Osteocyte (in vitro differentiated cells): ENCODE measurements around the gene XYLB. TPM values are rescaled to one million over a fixed set of nuclear protein-coding genes. Genes with fewer than 3 reads are reported as not detected.
A peak's percentile ranks its signal among the peaks of the same experiment; 100 is the strongest.

Experiments
- DNase-seq: peaks from one replicate; pipeline ENCODE4 v3.0.0; 2021; ENCODE audit warnings: mixed read lengths; ENCODE audit not compliant: unreplicated experiment; ENCODE audit errors: extremely low spot score
- H3K27ac Mint-ChIP-seq: one replicate; pipeline ENCODE4 v1.8.0; 2021; ENCODE audit warnings: mild to moderate bottlenecking, mixed read lengths; ENCODE audit not compliant: unreplicated experiment
- H3K27me3 Mint-ChIP-seq: one replicate; pipeline ENCODE4 v1.8.0; 2021; ENCODE audit warnings: mixed read lengths; ENCODE audit not compliant: unreplicated experiment
- H3K36me3 Mint-ChIP-seq: one replicate; pipeline ENCODE4 v1.8.0; 2021; ENCODE audit warnings: mixed read lengths; ENCODE audit not compliant: unreplicated experiment
- H3K4me1 Mint-ChIP-seq: one replicate; pipeline ENCODE4 v1.8.0; 2021; ENCODE audit warnings: mixed read lengths; ENCODE audit not compliant: unreplicated experiment
- H3K4me3 Mint-ChIP-seq: one replicate; pipeline ENCODE4 v1.8.0; 2021; ENCODE audit warnings: mild to moderate bottlenecking, moderate library complexity, mixed read lengths; ENCODE audit not compliant: unreplicated experiment
- H3K9me3 Mint-ChIP-seq: one replicate; pipeline ENCODE4 v1.8.0; 2021; ENCODE audit warnings: mixed read lengths; ENCODE audit not compliant: unreplicated experiment
- total RNA-seq: library from RNA; stranded (reverse); gene quantifications from 2 replicates; pipeline ENCODE4 v1.2.1, GENCODE V29; 2021
- TF ChIP-seq, protein P1 (sequence below): fragments of 200-600 bp; sonication (generic); IDR thresholded peaks from 2 replicates; pipeline ENCODE4 v1.5.0; 2021; ENCODE audit warnings: antibody characterized with exemption, mild to moderate bottlenecking, moderate library complexity

Gene XYLB
- total RNA-seq, 1 donor from 2014 or later = 6.3 TPM

DNA sequence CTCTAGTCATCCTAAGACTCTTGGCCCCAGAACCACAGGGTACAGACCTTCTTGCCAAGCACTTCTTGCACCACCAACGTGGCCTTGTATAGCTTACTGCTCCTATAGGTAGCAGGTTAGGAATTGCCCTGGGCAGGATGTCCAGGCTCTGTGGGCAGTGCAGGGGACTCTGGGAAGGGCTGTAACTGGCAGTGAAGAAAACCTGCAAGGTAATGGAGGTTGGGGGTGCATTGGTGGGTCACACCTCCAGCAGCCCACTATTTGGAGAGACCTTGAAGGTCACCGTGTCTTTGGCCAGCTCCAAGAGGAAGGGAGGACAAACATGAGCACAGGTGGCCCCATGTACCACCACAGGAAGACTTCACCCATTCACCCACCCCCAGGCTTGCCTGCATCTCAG lies 21.3 kb upstream of the XYLB start:
- H3K27me3 Mint-ChIP-seq = peaks cover 15% of the 10 kb centered on the region
- TF ChIP-seq, protein P1, sequence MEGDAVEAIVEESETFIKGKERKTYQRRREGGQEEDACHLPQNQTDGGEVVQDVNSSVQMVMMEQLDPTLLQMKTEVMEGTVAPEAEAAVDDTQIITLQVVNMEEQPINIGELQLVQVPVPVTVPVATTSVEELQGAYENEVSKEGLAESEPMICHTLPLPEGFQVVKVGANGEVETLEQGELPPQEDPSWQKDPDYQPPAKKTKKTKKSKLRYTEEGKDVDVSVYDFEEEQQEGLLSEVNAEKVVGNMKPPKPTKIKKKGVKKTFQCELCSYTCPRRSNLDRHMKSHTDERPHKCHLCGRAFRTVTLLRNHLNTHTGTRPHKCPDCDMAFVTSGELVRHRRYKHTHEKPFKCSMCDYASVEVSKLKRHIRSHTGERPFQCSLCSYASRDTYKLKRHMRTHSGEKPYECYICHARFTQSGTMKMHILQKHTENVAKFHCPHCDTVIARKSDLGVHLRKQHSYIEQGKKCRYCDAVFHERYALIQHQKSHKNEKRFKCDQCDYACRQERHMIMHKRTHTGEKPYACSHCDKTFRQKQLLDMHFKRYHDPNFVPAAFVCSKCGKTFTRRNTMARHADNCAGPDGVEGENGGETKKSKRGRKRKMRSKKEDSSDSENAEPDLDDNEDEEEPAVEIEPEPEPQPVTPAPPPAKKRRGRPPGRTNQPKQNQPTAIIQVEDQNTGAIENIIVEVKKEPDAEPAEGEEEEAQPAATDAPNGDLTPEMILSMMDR = no peak
- no peak overlapping the region for H3K27ac Mint-ChIP-seq
- no peak overlapping the region for H3K4me3 Mint-ChIP-seq
- H3K4me1 Mint-ChIP-seq = no peaks in the 10 kb centered on the region
- H3K36me3 Mint-ChIP-seq = no peaks in the 10 kb centered on the region
- DNase-seq = peak; percentile 62
- H3K9me3 Mint-ChIP-seq = peaks cover 12% of the 10 kb centered on the region

DNA sequence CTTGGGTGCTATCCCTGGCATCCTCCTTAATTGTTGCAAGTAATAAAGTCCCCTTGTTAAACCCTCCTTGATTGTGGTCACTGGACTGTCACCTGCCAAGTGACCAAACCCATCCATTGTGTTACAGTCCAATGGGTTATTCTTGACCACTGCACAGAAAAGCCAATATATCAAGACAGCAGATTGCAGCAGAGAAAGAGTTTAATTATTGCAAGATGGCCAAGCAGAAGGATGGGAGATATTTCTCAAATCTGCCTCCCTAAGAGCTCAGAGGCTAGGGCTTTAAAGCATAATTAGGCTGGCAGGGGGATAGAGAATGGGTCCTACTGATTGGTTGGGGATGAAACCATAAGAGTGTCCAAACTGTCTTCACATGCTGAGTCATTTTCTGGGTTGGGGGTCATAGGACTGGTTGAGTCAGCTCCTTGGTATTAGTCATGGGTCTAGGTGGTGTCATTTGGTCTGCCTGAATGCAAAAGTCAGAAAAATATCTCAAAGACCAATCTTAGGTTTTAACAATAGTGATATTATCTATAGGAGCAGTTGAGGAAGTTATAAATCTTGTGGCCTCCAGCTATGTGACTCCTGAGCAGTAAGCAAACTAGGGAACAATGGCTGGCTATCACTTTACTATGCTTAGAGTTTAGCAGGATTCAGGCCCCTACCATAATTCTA lies 19.1 kb upstream of the XYLB start:
- no peak overlapping the region for H3K27ac Mint-ChIP-seq
- DNase-seq = no peak
- no peak overlapping the region for H3K4me3 Mint-ChIP-seq
- H3K4me1 Mint-ChIP-seq = no peaks in the 10 kb centered on the region
- TF ChIP-seq, protein P1 = no peak
- H3K36me3 Mint-ChIP-seq = no peaks in the 10 kb centered on the region
- peaks cover 7% of the 10 kb centered on the region for H3K9me3 Mint-ChIP-seq
- peaks cover 15% of the 10 kb centered on the region for H3K27me3 Mint-ChIP-seq

DNA sequence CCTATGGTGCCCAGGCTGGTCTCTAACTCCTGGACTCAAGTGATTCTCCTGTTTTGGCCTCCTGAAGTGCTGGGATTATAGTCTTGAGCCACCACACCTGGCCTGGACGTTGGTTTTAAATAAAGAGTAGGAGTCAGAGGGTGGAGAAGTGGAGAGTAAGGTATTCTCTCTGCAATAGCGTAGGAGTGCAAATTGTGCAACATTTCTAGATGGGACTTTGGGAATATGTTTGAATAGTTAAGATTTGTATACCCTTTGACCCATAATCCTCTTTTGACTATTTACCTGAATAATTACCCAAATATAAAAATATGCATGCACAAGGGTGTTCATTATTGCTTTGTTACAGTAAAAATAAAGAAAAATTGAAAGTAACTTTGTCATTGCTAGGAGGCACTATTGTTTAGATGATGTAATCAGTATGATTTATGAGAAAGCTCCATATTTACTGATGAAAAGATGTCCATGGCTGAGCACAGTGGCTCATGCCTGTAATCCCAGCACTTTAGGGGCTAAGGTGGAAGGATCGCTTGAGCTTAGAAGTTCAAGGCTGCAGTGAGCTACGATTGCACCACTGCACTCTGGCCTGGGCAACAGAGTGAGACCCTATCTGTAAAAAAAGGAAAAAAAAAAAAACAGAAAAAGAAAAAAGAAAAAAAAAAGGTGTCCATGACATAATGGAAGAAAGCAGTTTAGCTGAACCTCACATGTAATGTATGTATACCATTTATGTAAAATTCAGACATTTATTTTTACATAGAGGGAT lies 15.1 kb upstream of the XYLB start:
- H3K27ac Mint-ChIP-seq = no peak overlapping the region
- TF ChIP-seq, protein P1 = no peak
- H3K27me3 Mint-ChIP-seq = peaks cover 18% of the 10 kb centered on the region
- H3K36me3 Mint-ChIP-seq = no peaks in the 10 kb centered on the region
- H3K4me1 Mint-ChIP-seq = no peaks in the 10 kb centered on the region
- DNase-seq = no peak
- H3K4me3 Mint-ChIP-seq = no peak overlapping the region
- H3K9me3 Mint-ChIP-seq = peaks cover 7% of the 10 kb centered on the region

DNA sequence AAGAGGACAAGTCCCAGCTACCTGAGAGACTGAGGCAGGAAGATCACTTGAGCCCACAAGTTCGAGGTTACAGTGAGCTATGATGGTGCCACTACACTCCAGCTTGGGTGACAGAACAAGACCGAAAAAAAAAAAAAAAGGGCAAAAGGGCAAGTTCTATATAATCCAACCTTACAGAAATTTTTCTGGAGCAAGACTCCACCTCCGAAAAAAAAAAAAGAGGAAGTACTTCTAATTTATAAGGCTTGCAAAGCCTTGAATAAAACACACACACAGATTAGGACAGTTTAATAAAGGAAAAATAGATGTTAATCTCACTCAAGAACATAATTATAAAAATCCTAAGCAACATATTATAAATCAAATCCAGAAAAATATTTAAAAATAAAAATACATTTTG lies 14.4 kb upstream of the XYLB start:
- TF ChIP-seq, protein P1 = no peak
- Mint-ChIP-seq H3K27me3 (peaks cover 22% of the 10 kb centered on the region), H3K4me3 (no peak overlapping the region), H3K27ac (no peak overlapping the region), H3K36me3 (no peaks in the 10 kb centered on the region), H3K9me3 (peaks cover 6% of the 10 kb centered on the region), H3K4me1 (no peaks in the 10 kb centered on the region)
- no peak for DNase-seq
